ENCODE data around the gene BLOC1S1. TPM values are rescaled to one million over a fixed set of nuclear protein-coding genes. Genes with fewer than 3 reads are reported as not detected.

The BLOC1S1 gene
- total RNA-seq, 1 donor from 2014 or later, result 51.0 TPM

GRCh38 chr12:55685671-55686070, 30.2 kb upstream of the BLOC1S1 start:
- no peak overlapping the region for H3K27ac ChIP-seq (ENCODE audit: low read depth, low read length)
- H3K36me3 ChIP-seq (ENCODE audit: insufficient read depth, low read length), result no peaks in the 10 kb centered on the region
- FAIRE-seq, result no peak
- no peak overlapping the region for H3K27ac Mint-ChIP-seq (ENCODE audit: unreplicated experiment)
- no peak overlapping the region for H3K4me2 ChIP-seq (ENCODE audit: low read length)
- no peaks in the 10 kb centered on the region for H3K79me2 ChIP-seq (ENCODE audit: insufficient read depth, low read length)
- H3K27me3 ChIP-seq (ENCODE audit: insufficient read depth, low read length), result no peaks in the 10 kb centered on the region
- H3K4me1 Mint-ChIP-seq (ENCODE audit: low read depth, unreplicated experiment), result peaks cover 14% of the 10 kb centered on the region
- H3K4me3 Mint-ChIP-seq (ENCODE audit: unreplicated experiment), result peak overlapping the region; percentile 28
- H2AFZ ChIP-seq (ENCODE audit: low read depth, low read length), result no peak overlapping the region
- peaks cover 5% of the 10 kb centered on the region for H3K9me3 Mint-ChIP-seq (ENCODE audit: unreplicated experiment)
- no peak overlapping the region for H3K4me3 ChIP-seq (ENCODE audit: insufficient read depth, low read depth, low read length)
- H4K20me1 ChIP-seq (ENCODE audit: insufficient read depth, low read length), result no peaks in the 10 kb centered on the region
- TF ChIP-seq CTCF (IDR thresholded peaks at IDR 0.05; ENCODE audit: insufficient read depth, low read depth, low read length) (no peak), EZH2 (IDR thresholded peaks at IDR 0.05; ENCODE audit: insufficient read depth, low read length) (no peak)
- no peaks in the 10 kb centered on the region for H3K9me3 ChIP-seq (ENCODE audit: insufficient read depth, low read depth, low read length)
- H3K9ac ChIP-seq (ENCODE audit: low read length), result no peak overlapping the region
- peaks cover 10% of the 10 kb centered on the region for H3K4me1 ChIP-seq (ENCODE audit: insufficient read depth, low read length)
- no peak for DNase-seq (ENCODE audit: low read depth)
- H3K36me3 Mint-ChIP-seq (ENCODE audit: low read depth, unreplicated experiment), result peaks cover 5% of the 10 kb centered on the region
- H3K27me3 Mint-ChIP-seq (ENCODE audit: low read depth, unreplicated experiment), result peaks cover 16% of the 10 kb centered on the region

- Histone ChIP-seq H3K9ac (ENCODE audit: low read length) (no peak overlapping the region), H3K4me1 (ENCODE audit: insufficient read depth, low read length) (peaks cover 5% of the 10 kb centered on the region), H3K27ac (ENCODE audit: low read depth, low read length) (no peak overlapping the region), H2AFZ (ENCODE audit: low read depth, low read length) (no peak overlapping the region), H4K20me1 (ENCODE audit: insufficient read depth, low read length) (no peaks in the 10 kb centered on the region), H3K79me2 (ENCODE audit: insufficient read depth, low read length) (no peaks in the 10 kb centered on the region), H3K4me2 (ENCODE audit: low read length) (no peak overlapping the region), H3K27me3 (ENCODE audit: insufficient read depth, low read length) (no peaks in the 10 kb centered on the region), H3K4me3 (ENCODE audit: insufficient read depth, low read depth, low read length) (no peak overlapping the region), H3K36me3 (ENCODE audit: insufficient read depth, low read length) (no peaks in the 10 kb centered on the region), H3K9me3 (ENCODE audit: insufficient read depth, low read depth, low read length) (no peaks in the 10 kb centered on the region)
- FAIRE-seq (no peak), DNase-seq (ENCODE audit: low read depth) (no peak)
- H3K27ac Mint-ChIP-seq (ENCODE audit: unreplicated experiment), result no peak overlapping the region
- no peak overlapping the region for H3K4me3 Mint-ChIP-seq (ENCODE audit: unreplicated experiment)
- H3K27me3 Mint-ChIP-seq (ENCODE audit: low read depth, unreplicated experiment), result peaks cover 15% of the 10 kb centered on the region
- peaks cover 9% of the 10 kb centered on the region for H3K4me1 Mint-ChIP-seq (ENCODE audit: low read depth, unreplicated experiment)
- H3K36me3 Mint-ChIP-seq (ENCODE audit: low read depth, unreplicated experiment), result peaks cover 5% of the 10 kb centered on the region
- H3K9me3 Mint-ChIP-seq (ENCODE audit: unreplicated experiment), result peaks cover 5% of the 10 kb centered on the region
- TF ChIP-seq EZH2 (IDR thresholded peaks at IDR 0.05; ENCODE audit: insufficient read depth, low read length) (no peak), CTCF (IDR thresholded peaks at IDR 0.05; ENCODE audit: insufficient read depth, low read depth, low read length) (no peak)
Measured at GRCh38 chr12:55686366-55687010, 29.4 kb upstream of the BLOC1S1 start.

- Histone ChIP-seq H4K20me1 (ENCODE audit: insufficient read depth, low read length) (no peaks in the 10 kb centered on the region), H3K4me1 (ENCODE audit: insufficient read depth, low read length) (no peaks in the 10 kb centered on the region), H3K9me3 (ENCODE audit: insufficient read depth, low read depth, low read length) (no peaks in the 10 kb centered on the region), H3K79me2 (ENCODE audit: insufficient read depth, low read length) (no peaks in the 10 kb centered on the region), H3K36me3 (ENCODE audit: insufficient read depth, low read length) (no peaks in the 10 kb centered on the region), H3K9ac (ENCODE audit: low read length) (no peak overlapping the region), H2AFZ (ENCODE audit: low read depth, low read length) (no peak overlapping the region), H3K4me3 (ENCODE audit: insufficient read depth, low read depth, low read length) (no peak overlapping the region), H3K27me3 (ENCODE audit: insufficient read depth, low read length) (no peaks in the 10 kb centered on the region), H3K4me2 (ENCODE audit: low read length) (no peak overlapping the region), H3K27ac (ENCODE audit: low read depth, low read length) (no peak overlapping the region)
- no peak overlapping the region for H3K27ac Mint-ChIP-seq (ENCODE audit: unreplicated experiment)
- H3K27me3 Mint-ChIP-seq (ENCODE audit: low read depth, unreplicated experiment), result peaks cover 8% of the 10 kb centered on the region
- FAIRE-seq (no peak), DNase-seq (ENCODE audit: low read depth) (no peak)
- H3K9me3 Mint-ChIP-seq (ENCODE audit: unreplicated experiment), result peaks cover 5% of the 10 kb centered on the region
- H3K36me3 Mint-ChIP-seq (ENCODE audit: low read depth, unreplicated experiment), result peaks cover 5% of the 10 kb centered on the region
- H3K4me3 Mint-ChIP-seq (ENCODE audit: unreplicated experiment), result no peak overlapping the region
- no peak for TF ChIP-seq CTCF (IDR thresholded peaks at IDR 0.05; ENCODE audit: insufficient read depth, low read depth, low read length)
- no peak for TF ChIP-seq EZH2 (IDR thresholded peaks at IDR 0.05; ENCODE audit: insufficient read depth, low read length)
- H3K4me1 Mint-ChIP-seq (ENCODE audit: low read depth, unreplicated experiment), result peaks cover 6% of the 10 kb centered on the region
Measured at GRCh38 chr12:55687746-55688145, 28.1 kb upstream of the BLOC1S1 start.
